Endothelial cell of umbilical vein (primary cell): ENCODE measurements around the gene FAM98A. TPM values are rescaled to one million over a fixed set of nuclear protein-coding genes. Genes with fewer than 3 reads are reported as not detected.

ENCODE experiments used
- BruUV-seq: library from RNA; stranded (reverse); fragments of 400-500 nt; replicated peaks from 2 replicates; lab custom pipeline; 2021; lab: Mats Ljungman, UMichigan
- CTCF ChIA-PET: fragments of 300-600, 350-600 bp; sonication (Branson Sonifier 250); formaldehyde crosslinking; loops from one replicate; lab custom pipeline; 2021; ENCODE audit warnings: antibody characterized with exemption, inconsistent platforms; lab: Charles Lee
- POLR2A ChIA-PET: fragments of 300-600, 350-600 bp; sonication (Branson Sonifier 250); formaldehyde crosslinking; loops from one replicate; lab custom pipeline; 2021; ENCODE audit warnings: antibody characterized with exemption, inconsistent platforms; lab: Charles Lee
- DNase-seq: peaks from one replicate; pipeline ENCODE4 v3.0.0-alpha.2; 2011; ENCODE audit warnings: low read depth, low spot score
- FAIRE-seq: peaks from 2 replicates; lab custom pipeline; 2011; peaks lifted over from hg19 to GRCh38; lab: Jason Lieb, UNC
- H2AFZ ChIP-seq: 2 replicates; pipeline ENCODE4 v1.6.0; 2012; ENCODE audit warnings: low read depth, low read length, control low read depth, inconsistent platforms
- H3K27ac ChIP-seq: 2 replicates; pipeline ENCODE4 v1.5.1; 2011; ENCODE audit warnings: low read depth, mild to moderate bottlenecking, control low read depth, low read length, moderate library complexity; ENCODE audit not compliant: insufficient read depth
- H3K27me3 ChIP-seq, 2 experiments: 2 replicates each; pipeline versions ENCODE4 v1.6.0 to v1.6.1; 2011; ENCODE audit warnings: low read length in 2 of 2, mixed read lengths in 1 of 2; ENCODE audit not compliant: control insufficient read depth in 2 of 2, insufficient read depth in 2 of 2
- H3K36me3 ChIP-seq, 2 experiments: 2 replicates in 1 of 2; 3 replicates in 1 of 2; pipeline ENCODE4 v1.5.1; 2011; ENCODE audit warnings: low read length in 2 of 2, mild to moderate bottlenecking in 1 of 2, moderate library complexity in 1 of 2; ENCODE audit not compliant: control insufficient read depth in 2 of 2, insufficient read depth in 2 of 2; ENCODE audit errors: extremely low read depth in 1 of 2
- H3K4me1 ChIP-seq: 3 replicates; pipeline ENCODE4 v1.5.1; 2011; ENCODE audit warnings: mild to moderate bottlenecking, low read length; ENCODE audit not compliant: control insufficient read depth, insufficient read depth; ENCODE audit errors: extremely low read depth
- H3K4me2 ChIP-seq: 2 replicates; pipeline ENCODE4 v1.6.1; 2011; ENCODE audit warnings: low read length, control low read depth, mixed read lengths; ENCODE audit not compliant: insufficient read depth
- H3K4me3 ChIP-seq, 3 experiments: fragments of 200-600 bp in 1 of 3; sonication (generic), shearing (Covaris generic) in 1 of 3; replicated peaks in 1 of 3; 2 replicates each; pipeline ENCODE4 v1.5.1; 2011 to 2016; ENCODE audit warnings: control low read depth in 3 of 3, low read length in 3 of 3, mild to moderate bottlenecking in 2 of 3, inconsistent platforms in 1 of 3, low read depth in 1 of 3, moderate library complexity in 1 of 3; ENCODE audit not compliant: insufficient read depth in 1 of 3
- H3K79me2 ChIP-seq: 2 replicates; pipeline ENCODE4 v1.6.0; 2012; ENCODE audit warnings: low read length, inconsistent platforms; ENCODE audit not compliant: control insufficient read depth, insufficient read depth
- H3K9ac ChIP-seq: replicated peaks from 2 replicates; pipeline ENCODE3; 2011; ENCODE audit warnings: low read length, control low read depth; ENCODE audit not compliant: insufficient read depth; ENCODE audit errors: extremely low read depth
- H3K9me1 ChIP-seq: replicated peaks from 3 replicates; pipeline ENCODE4 v1.6.0; 2011; ENCODE audit warnings: mild to moderate bottlenecking, low read length; ENCODE audit not compliant: control insufficient read depth, insufficient read depth; ENCODE audit errors: extremely low read depth
- H3K9me3 ChIP-seq: replicated peaks from 2 replicates; pipeline ENCODE4 v1.5.1; 2012; ENCODE audit warnings: low read length, inconsistent platforms; ENCODE audit not compliant: control insufficient read depth, insufficient read depth
- H4K20me1 ChIP-seq: replicated peaks from 2 replicates; pipeline ENCODE3; 2011; ENCODE audit warnings: mild to moderate bottlenecking, low read length; ENCODE audit not compliant: control insufficient read depth, insufficient read depth; ENCODE audit errors: extremely low read depth
- CTCF ChIP-seq, 2 donors: IDR thresholded peaks; 1 replicate in 1 of 2; 2 replicates in 1 of 2; pipeline ENCODE4 v1.5.1; 2011; ENCODE audit warnings: low read length in 2 of 2, mild to moderate bottlenecking in 2 of 2, moderate library complexity in 2 of 2, control low read depth in 1 of 2, inconsistent platforms in 1 of 2, low read depth in 1 of 2; ENCODE audit not compliant: insufficient read depth in 1 of 2; ENCODE audit errors: extremely low read depth in 1 of 2
- EZH2 ChIP-seq: IDR thresholded peaks from 2 replicates; pipeline ENCODE4 v1.6.1; 2012; ENCODE audit warnings: borderline replicate concordance, low read depth, mild to moderate bottlenecking, moderate library complexity, low read length, inconsistent platforms; ENCODE audit not compliant: severe bottlenecking
- FOS ChIP-seq: IDR thresholded peaks from 2 replicates; pipeline ENCODE4 v1.6.1; 2011; ENCODE audit warnings: mild to moderate bottlenecking, low read length, moderate library complexity, borderline replicate concordance; ENCODE audit not compliant: insufficient read depth
- GATA2 ChIP-seq: IDR thresholded peaks from 2 replicates; pipeline ENCODE4 v1.7.0; 2011; ENCODE audit warnings: low read depth, mild to moderate bottlenecking, moderate library complexity, mixed read lengths, low read length; ENCODE audit not compliant: insufficient read length, insufficient read depth
- JUN ChIP-seq: IDR thresholded peaks from 2 replicates; pipeline ENCODE4 v1.6.1; 2011; ENCODE audit warnings: borderline replicate concordance, low read depth; ENCODE audit not compliant: insufficient read length, insufficient read depth
- MAX ChIP-seq: IDR thresholded peaks from 2 replicates; pipeline ENCODE4 v1.6.1; 2011; ENCODE audit not compliant: insufficient read depth, insufficient read length
- MYC ChIP-seq: IDR thresholded peaks from one replicate; pipeline ENCODE4 v1.6.1; 2011; ENCODE audit warnings: mild to moderate bottlenecking, low read depth, low read length
- POLR2A ChIP-seq: IDR thresholded peaks from 2 replicates; pipeline ENCODE4 v1.6.1; 2012; ENCODE audit warnings: low read depth, mild to moderate bottlenecking, control low read depth, low read length
- POLR2AphosphoS5 ChIP-seq: IDR thresholded peaks from 2 replicates; pipeline ENCODE4 v1.6.1; 2012; ENCODE audit warnings: low read depth, mild to moderate bottlenecking, control low read depth, low read length, moderate library complexity; ENCODE audit not compliant: insufficient read depth
- dilution Hi-C: fragments of 300-500 bp; cut with MboI; formaldehyde crosslinking; loops from one replicate; pipeline ENCODE4 v1.15.0; 2019; ENCODE audit warnings: low sequenced_read_pairs; ENCODE audit not compliant: extremely low pct_ligation_motif_present
- intact Hi-C: fragments of 100-400 bp; cut with micrococcal nuclease; formaldehyde crosslinking; loops from one replicate; pipeline ENCODE4 v1.10.0; 2022
- polyA plus RNA-seq, 4 experiments: library from polyadenylated mRNA; depleted of rRNA in 3 of 4; stranded (reverse) in 3 of 4; unstranded in 1 of 4; fragments of >200 nt; gene quantifications; 2 replicates each; pipeline versions ENCODE4 v1.2.1 to v1.2.3, GENCODE V29; 2011 to 2012; ENCODE audit warnings: missing spikeins in 1 of 4
- total RNA-seq: library from RNA; stranded (reverse); gene quantifications from 2 replicates; pipeline ENCODE4 v1.2.3, GENCODE V29; 2021

The FAM98A gene
- total and polyA plus RNA-seq, 2 donors (not counting 3 experiments of a cell fraction or from before 2014, with no cell fraction given) = 52.8 to 97.1 TPM

- no peak overlapping the region for H3K27ac ChIP-seq
- H4K20me1 ChIP-seq = no peaks in the 10 kb centered on the region
- DNase-seq (no peak), FAIRE-seq (no peak)
- H3K36me3 ChIP-seq = no peaks in the 10 kb centered on the region
- dilution Hi-C loops = no loop called here
- peaks cover 2% of the 10 kb centered on the region for H3K9me3 ChIP-seq
- H3K9ac ChIP-seq = no peak overlapping the region
- H3K27me3 ChIP-seq = no peaks in the 10 kb centered on the region
- intact Hi-C loops = no loop called here
- POLR2A ChIA-PET = no interaction called here
- no peak overlapping the region for H3K4me3 ChIP-seq
- CTCF ChIA-PET = no interaction called here
- no peak for TF ChIP-seq CTCF (IDR thresholded peaks at IDR 0.05; ENCODE audit: extremely low read depth in 1 of 2, insufficient read depth in 1 of 2, low read depth in 1 of 2, low read length in 2 of 2)
- TF ChIP-seq POLR2A = no peak
- no peak for TF ChIP-seq POLR2AphosphoS5
- TF ChIP-seq MAX = no peak
- TF ChIP-seq GATA2 = no peak
- no peak for TF ChIP-seq FOS
- no peak for TF ChIP-seq EZH2
- no peak for TF ChIP-seq MYC
- TF ChIP-seq JUN = no peak
- no peaks in the 10 kb centered on the region for H3K9me1 ChIP-seq
- H3K79me2 ChIP-seq = no peaks in the 10 kb centered on the region
- no peak overlapping the region for H2AFZ ChIP-seq
- H3K4me1 ChIP-seq = no peaks in the 10 kb centered on the region
- BruUV-seq = no TSS peak
- H3K4me2 ChIP-seq = no peak overlapping the region
Observed at GRCh38 chr2:33644215-33644614, 45.1 kb upstream of the FAM98A start.
